Hair follicle dermal papilla cell (primary cell): Measurements from ENCODE around the gene RXRB. TPM values are rescaled to one million over a fixed set of nuclear protein-coding genes. Genes with fewer than 3 reads are reported as not detected.

ENCODE experiments used
- small RNA-seq: library from RNA; depleted of rRNA; stranded (forward); fragments of <200 nt; gene quantifications from one replicate; pipeline ENCODE3, GENCODE V24; 2012
- total RNA-seq: library from RNA; depleted of rRNA; stranded (reverse); fragments of >200 nt; gene quantifications from 2 replicates; pipeline ENCODE4 v1.2.3, GENCODE V29; 2012

Gene RXRB
- 28.4 and 30.5 TPM in 2 replicates for total RNA-seq

DNA sequence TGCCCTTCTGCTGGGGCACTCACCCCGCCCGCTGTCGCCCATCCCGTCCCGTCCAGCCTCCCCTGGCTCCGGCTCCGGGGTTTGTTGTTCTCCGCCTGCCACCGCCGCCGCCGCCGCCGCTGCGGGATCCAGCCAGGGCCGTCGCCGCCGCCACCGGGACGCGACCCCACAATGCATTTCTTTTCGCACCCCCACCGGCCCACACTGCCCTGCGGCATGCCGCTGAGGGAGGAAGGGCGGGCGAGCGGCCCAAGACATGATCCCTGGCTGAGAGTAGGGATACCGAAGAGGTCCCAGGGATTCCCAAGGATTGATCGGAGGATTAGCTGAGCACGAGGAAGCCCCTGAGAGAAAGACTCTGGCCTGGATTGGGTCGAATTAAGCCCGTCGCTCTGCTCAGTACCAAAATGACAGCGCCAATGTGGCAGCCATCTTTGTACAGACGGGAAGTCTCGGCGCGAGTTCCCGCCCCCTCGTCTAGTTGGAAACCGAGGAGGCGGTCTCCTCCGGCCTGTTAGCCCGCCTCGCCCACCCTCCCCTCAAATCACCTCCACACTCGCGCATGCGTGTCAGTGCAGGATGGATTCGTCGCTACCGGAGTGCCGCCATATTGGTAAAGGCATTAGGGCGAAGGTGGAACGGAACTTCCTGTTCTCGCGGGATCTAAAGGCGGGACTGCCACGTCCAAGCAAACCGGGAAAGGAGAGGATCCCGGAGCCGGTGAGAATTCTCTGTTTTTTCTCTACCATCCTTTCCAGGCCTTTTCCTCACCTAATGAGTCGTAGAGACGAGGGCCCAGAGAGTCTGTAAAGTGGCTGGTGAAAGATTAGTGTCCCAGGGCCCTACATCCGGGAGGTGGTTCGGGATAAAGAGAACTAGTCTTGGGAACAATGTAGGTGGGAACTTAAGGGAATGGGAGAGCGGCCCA, at the start of gene RXRB, which contains the start of gene SLC39A7:
Gene RXRB (minus strand): TSS at position 447 of the 928 bp plus-strand sequence. CDS start 189 bp downstream, at position 258.
Gene SLC39A7 (plus strand): TSS at position 649 of the 928 bp plus-strand sequence. CDS start 379 bp downstream, outside the sequence.

GRCh38 chr6:33208091-33208967, 7.9 kb upstream of the RXRB start, which contains the start of gene RING1:
Gene RING1 (plus strand): TSS chr6:33208500. CDS start chr6:33208823, 323 bp downstream.

DNA sequence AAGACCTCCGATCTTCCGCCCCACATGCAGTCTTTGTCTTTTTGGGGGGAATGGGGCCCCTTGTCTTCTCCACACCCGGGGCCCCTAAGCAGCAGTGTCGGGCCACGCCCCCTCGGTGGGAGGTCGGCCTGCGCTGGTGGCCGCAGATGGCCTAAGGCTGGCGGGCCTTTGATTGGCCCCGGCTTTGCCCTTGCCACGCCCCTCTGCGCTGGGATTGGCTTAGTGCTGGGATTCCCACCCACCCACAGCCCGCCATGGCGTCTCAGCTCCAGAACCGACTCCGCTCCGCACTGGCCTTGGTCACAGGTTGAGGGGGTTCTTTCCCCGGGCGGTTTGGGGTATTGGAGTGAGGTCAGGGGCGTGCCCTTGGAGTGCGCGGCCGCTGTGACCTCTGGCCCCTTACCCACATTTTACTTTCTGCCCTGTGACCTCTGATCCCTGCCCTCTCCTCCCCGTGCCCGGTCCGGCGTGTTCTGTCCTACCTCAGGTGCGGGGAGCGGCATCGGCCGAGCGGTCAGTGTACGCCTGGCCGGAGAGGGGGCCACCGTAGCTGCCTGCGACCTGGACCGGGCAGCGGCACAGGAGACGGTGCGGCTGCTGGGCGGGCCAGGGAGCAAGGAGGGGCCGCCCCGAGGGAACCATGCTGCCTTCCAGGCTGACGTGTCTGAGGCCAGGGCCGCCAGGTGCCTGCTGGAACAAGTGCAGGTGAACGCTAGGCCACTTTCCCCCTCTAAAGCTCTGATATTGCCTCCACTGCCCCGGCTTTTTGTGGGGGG, 4.1 kb upstream of the RXRB start, which contains the start of gene HSD17B8:
Gene HSD17B8 (plus strand): TSS at position 241 of the 776 bp plus-strand sequence. CDS start 14 bp downstream, at position 255.

DNA sequence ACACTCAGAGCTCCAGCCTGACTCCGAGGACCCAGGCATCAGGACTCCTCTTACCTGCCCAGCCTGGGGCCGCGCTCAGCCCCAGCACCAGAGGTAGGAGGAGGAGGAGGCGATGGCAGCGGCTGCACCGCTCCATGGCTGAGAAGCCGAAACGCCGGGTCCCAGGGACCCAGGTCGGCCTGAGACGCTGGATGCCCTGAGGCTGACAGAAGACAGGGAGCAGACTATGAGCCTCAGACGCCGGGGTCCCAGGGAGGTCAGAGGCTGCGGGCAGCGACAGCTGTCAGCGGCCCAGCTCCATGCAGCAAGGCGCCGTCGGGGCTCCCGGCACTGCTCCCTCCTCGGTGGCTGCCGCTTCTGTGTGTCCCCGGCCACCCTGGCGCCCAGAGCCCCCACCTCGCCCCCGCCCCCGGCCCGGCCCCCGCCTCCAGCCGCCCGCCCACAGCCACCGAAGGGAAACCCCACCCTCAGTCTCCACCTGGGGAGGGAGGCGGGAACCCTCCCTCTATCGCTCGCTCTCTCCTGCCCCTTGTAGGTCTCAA, 8.3 kb downstream of the RXRB start, which contains the start of gene COL11A2:
Gene COL11A2 (minus strand): TSS at position 363 of the 542 bp plus-strand sequence. CDS start 227 bp downstream, at position 136.

Small RNA genes lying within 50 kb of the gene (small RNA-seq; reads per million reads assigned to genes)
- gene MIR219A1 (not detected), gene RNY4P10 (0.22 reads per million)

Other genes starting within 250 kb of the RXRB start
- 5.7 TPM in 2 replicates for gene HLA-DMA, start 247.6 kb downstream of the RXRB start, total RNA-seq
- gene BRD2, start 232.1 kb downstream of the RXRB start, total RNA-seq, result 162 and 165 TPM in 2 replicates
- 0.49 and 0.65 TPM in 2 replicates for gene HLA-DOA, start 191.1 kb downstream of the RXRB start, total RNA-seq
- gene HLA-DPA1, start 127.0 kb downstream of the RXRB start, total RNA-seq, result 6.7 and 12.2 TPM in 2 replicates
- 10.9 and 18.3 TPM in 2 replicates for gene HLA-DPB1, start 124.7 kb downstream of the RXRB start, total RNA-seq
- gene COL11A2, start 8.2 kb downstream of the RXRB start, total RNA-seq, result 0.61 and 0.65 TPM in 2 replicates
- gene SLC39A7, start 202 bp upstream of the RXRB start, total RNA-seq, result 132 and 144 TPM in 2 replicates
- gene HSD17B8, start 4.0 kb upstream of the RXRB start, total RNA-seq, result 5.0 and 5.2 TPM in 2 replicates
- gene RING1, start 7.8 kb upstream of the RXRB start, total RNA-seq, result 23.4 and 24.3 TPM in 2 replicates
- gene VPS52, start 71.2 kb upstream of the RXRB start, total RNA-seq, result 43.7 and 47.2 TPM in 2 replicates
- gene RPS18, start 71.4 kb upstream of the RXRB start, total RNA-seq, result 1,654 and 1,656 TPM in 2 replicates
- 10.6 and 12.8 TPM in 2 replicates for gene B3GALT4, start 76.5 kb upstream of the RXRB start, total RNA-seq
- gene WDR46, start 88.6 kb upstream of the RXRB start, total RNA-seq, result 61.9 and 68.6 TPM in 2 replicates
- 11.5 and 11.7 TPM in 2 replicates for gene PFDN6, start 88.9 kb upstream of the RXRB start, total RNA-seq
- gene RGL2, start 98.3 kb upstream of the RXRB start, total RNA-seq, result 20.6 and 26.8 TPM in 2 replicates
- 132 and 146 TPM in 2 replicates for gene TAPBP, start 113.4 kb upstream of the RXRB start, total RNA-seq
- gene ZBTB22, start 117.1 kb upstream of the RXRB start, total RNA-seq, result 22.7 and 25.7 TPM in 2 replicates
- 42.5 and 50.6 TPM in 2 replicates for gene DAXX, start 122.3 kb upstream of the RXRB start, total RNA-seq
- 2.9 TPM in 2 replicates for gene KIFC1, start 191.2 kb upstream of the RXRB start, total RNA-seq
- 30.7 and 31.0 TPM in 2 replicates for gene PHF1, start 210.3 kb upstream of the RXRB start, total RNA-seq
- 84.7 and 114 TPM in 2 replicates for gene CUTA, start 217.4 kb upstream of the RXRB start, total RNA-seq
- gene SYNGAP1, start 219.4 kb upstream of the RXRB start, total RNA-seq, result 6.1 and 8.8 TPM in 2 replicates